PC-3 (cell line): ENCODE results near the gene CRTC1. TPM values are rescaled to one million over a fixed set of nuclear protein-coding genes. Genes with fewer than 3 reads are reported as not detected.

Experiments used
- ATAC-seq: fragments of 200-7000 bp; cut with Tn5 transposase; 2 replicates; pipeline ENCODE4 v1.9.1; 2020; ENCODE audit warnings: mild to moderate bottlenecking, moderate library complexity
- BruUV-seq: library from RNA; stranded (reverse); fragments of 400-500 nt; replicated peaks from 2 replicates; lab custom pipeline; 2021; lab: Mats Ljungman, UMichigan
- CTCF ChIA-PET: fragments of 300-600 bp; sonication (Branson Sonifier 250); formaldehyde crosslinking; loops from one replicate; lab custom pipeline; 2022; ENCODE audit warnings: antibody characterized with exemption; lab: Charles Lee
- POLR2A ChIA-PET: fragments of 300-600 bp; sonication (Branson Sonifier 250); formaldehyde crosslinking; loops from one replicate; lab custom pipeline; 2022; ENCODE audit warnings: antibody characterized with exemption; ENCODE audit not compliant: unreplicated experiment; lab: Charles Lee
- DNase-seq: peaks from one replicate; pipeline ENCODE4 v3.0.0-alpha.2; 2015
- H2AFZ ChIP-seq: fragments of 300-600 bp; sonication (generic); 2 replicates; pipeline ENCODE4 v1.6.0; 2016; ENCODE audit warnings: antibody characterized with exemption, low read length
- H3F3A ChIP-seq: fragments of 300-600 bp; sonication (generic); one replicate; pipeline ENCODE4 v1.6.0; 2017; ENCODE audit warnings: antibody characterized with exemption, low read length, control low read depth, mild to moderate bottlenecking; ENCODE audit not compliant: unreplicated experiment
- H3K27ac ChIP-seq: fragments of 300-600 bp; sonication (generic); 2 replicates; pipeline ENCODE4 v1.5.1; 2016; ENCODE audit warnings: mild to moderate bottlenecking, low read length
- H3K27me3 ChIP-seq: fragments of 300-600 bp; sonication (generic); 2 replicates; pipeline ENCODE4 v1.6.1; 2016; ENCODE audit warnings: low read length, mixed read lengths
- H3K36me3 ChIP-seq: fragments of 300-600 bp; sonication (generic); 2 replicates; pipeline ENCODE4 v1.6.1; 2016; ENCODE audit warnings: low read depth, mixed run types, low read length, mixed read lengths
- H3K4me1 ChIP-seq: fragments of 300-600 bp; sonication (generic); 2 replicates; pipeline ENCODE4 v1.5.1; 2016; ENCODE audit warnings: low read length; ENCODE audit not compliant: insufficient read depth
- H3K4me2 ChIP-seq: fragments of 300-600 bp; sonication (generic); 2 replicates; pipeline ENCODE4 v1.6.0; 2016; ENCODE audit warnings: low read length
- H3K4me3 ChIP-seq: fragments of 300-600 bp; sonication (generic); 2 replicates; pipeline ENCODE4 v1.5.1; 2016; ENCODE audit warnings: mild to moderate bottlenecking, low read length, mixed read lengths
- H3K79me2 ChIP-seq: fragments of 300-600 bp; sonication (generic); 2 replicates; pipeline ENCODE4 v1.6.1; 2017; ENCODE audit warnings: low read length, mixed read lengths
- H3K9ac ChIP-seq: fragments of 300-600 bp; sonication (generic); 2 replicates; pipeline ENCODE4 v1.6.0; 2016; ENCODE audit warnings: mild to moderate bottlenecking, low read length
- H3K9me2 ChIP-seq: fragments of 300-600 bp; sonication (generic); replicated peaks from 2 replicates; pipeline ENCODE4 v1.6.1; 2016; ENCODE audit warnings: mixed run types, low read length, mixed read lengths
- H3K9me3 ChIP-seq: fragments of 300-600 bp; sonication (generic); 2 replicates; pipeline ENCODE4 v1.6.1; 2016; ENCODE audit warnings: low read length, mixed read lengths
- H4K20me1 ChIP-seq: fragments of 300-600 bp; sonication (generic); 2 replicates; pipeline ENCODE4 v1.6.1; 2016; ENCODE audit warnings: low read length, mixed read lengths
- CTCF ChIP-seq: fragments of 300-600 bp; sonication (generic); conservative IDR thresholded peaks from 2 replicates; pipeline ENCODE4 v1.5.1; 2017; ENCODE audit warnings: antibody characterized with exemption, low read depth, mild to moderate bottlenecking, low read length
- EZH2 ChIP-seq: fragments of 300-600 bp; sonication (generic); IDR thresholded peaks from one replicate; pipeline ENCODE4 v1.6.1; 2017; ENCODE audit warnings: antibody characterized with exemption, mild to moderate bottlenecking, low read length; ENCODE audit not compliant: unreplicated experiment
- EZH2phosphoT487 ChIP-seq: fragments of 300-600 bp; sonication (generic); IDR thresholded peaks from 2 replicates; pipeline ENCODE4 v1.6.1; 2018; ENCODE audit warnings: mild to moderate bottlenecking, antibody characterized with exemption, low read length, borderline replicate concordance
- intact Hi-C: fragments of 100-400 bp; cut with micrococcal nuclease; formaldehyde crosslinking; loops from 2 replicates; pipeline ENCODE4 v1.9.0; 2023
- total RNA-seq: library from RNA; depleted of rRNA; stranded (reverse); fragments of >200 nt; gene quantifications from 2 replicates; pipeline ENCODE4 v1.2.3, GENCODE V29; 2014

Gene CRTC1
- total RNA-seq, 1 experiment from 2014 or later = 6.7 TPM

DNA sequence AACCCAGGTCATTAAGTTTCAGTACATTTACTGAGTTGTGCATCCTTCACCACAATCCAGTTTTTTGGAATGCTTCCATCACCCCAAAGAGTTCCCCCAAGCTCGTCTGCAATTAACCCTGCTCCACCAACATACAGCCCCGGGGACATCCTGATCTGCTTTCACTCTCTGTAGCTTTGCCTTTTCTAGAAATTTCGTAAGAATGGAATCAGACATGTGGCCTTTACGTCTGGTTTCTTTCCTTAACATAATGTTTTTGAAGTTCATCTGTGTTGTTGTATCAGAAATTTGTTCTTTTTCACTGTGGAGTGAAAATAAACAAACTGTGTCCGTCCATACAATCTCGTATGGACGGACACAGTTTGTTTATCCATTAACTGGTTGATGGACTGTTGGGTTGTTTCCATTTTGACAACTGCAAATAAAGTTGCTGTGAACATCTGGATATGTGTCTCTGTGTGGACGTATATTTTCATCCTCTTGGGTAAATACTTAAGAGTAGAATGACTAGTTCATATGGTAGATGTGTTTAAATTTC lies 43.7 kb upstream of the CRTC1 start:
- POLR2A ChIA-PET = no interaction called here
- intact Hi-C loops = loop anchor here (5.0 kb wide), 1 partner anchor 117 kb away; the partner anchor contains the start of gene ELL
- no TSS peak for BruUV-seq

DNA sequence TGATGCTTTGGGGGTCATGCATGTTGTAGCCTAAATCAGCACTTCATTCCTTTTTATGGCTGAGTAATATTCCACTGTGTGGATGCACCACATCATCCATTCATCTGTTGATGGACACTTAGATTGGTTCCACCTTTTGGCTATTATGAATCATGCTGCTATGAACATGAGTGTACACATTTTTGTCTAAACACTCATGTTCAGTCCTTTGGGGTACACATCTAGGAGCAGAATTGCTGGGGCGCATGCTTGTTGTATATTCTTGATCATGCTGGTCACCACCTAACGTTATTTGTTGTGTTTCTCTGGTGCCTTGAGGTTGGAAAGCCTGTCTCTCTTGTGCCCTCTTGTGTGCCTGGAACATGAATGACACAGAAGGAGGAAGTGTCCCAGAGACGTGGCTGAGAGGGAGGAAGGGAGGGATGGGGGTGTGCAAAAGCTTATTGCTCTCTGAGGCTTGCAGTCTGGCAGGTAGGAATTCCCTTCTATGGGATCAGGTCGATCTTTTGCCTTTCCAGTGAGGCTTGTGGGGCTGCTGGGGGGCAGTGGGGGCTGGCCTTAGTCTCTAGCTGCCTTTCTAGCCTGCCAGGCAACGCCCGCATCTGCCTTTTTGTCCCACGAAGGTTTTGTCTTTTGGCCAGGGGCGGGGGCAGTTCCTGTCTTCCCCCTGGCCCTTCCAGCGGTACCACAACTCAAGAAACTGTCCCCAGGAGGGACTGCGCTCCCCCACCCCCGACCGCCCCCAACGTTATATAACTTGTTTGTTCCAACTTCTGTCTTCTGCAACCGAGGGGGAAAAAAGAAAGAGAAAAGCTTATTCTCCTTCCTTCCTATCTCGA lies 39.1 kb upstream of the CRTC1 start:
- H3K9me3 ChIP-seq = no peaks in the 10 kb centered on the region
- no peaks in the 10 kb centered on the region for H3K27me3 ChIP-seq
- no peaks in the 10 kb centered on the region for H3K36me3 ChIP-seq
- no peak overlapping the region for H3K4me3 ChIP-seq
- ATAC-seq (no peak), DNase-seq (no peak)
- CTCF ChIA-PET = interaction anchor here (0.6 kb wide), 1 partner anchor 530 kb away, joined by 3 read pairs; no protein-coding TSS in a partner anchor
- intact Hi-C loops = no loop called here
- no TSS peak for BruUV-seq
- no peak overlapping the region for H3K4me2 ChIP-seq
- H3K9me2 ChIP-seq = no peaks in the 10 kb centered on the region
- no peaks in the 10 kb centered on the region for H3K4me1 ChIP-seq
- H2AFZ ChIP-seq = no peak overlapping the region
- POLR2A ChIA-PET = no interaction called here
- peaks cover 6% of the 10 kb centered on the region; the same call in 1 of the 2 replicates for H4K20me1 ChIP-seq
- H3K79me2 ChIP-seq = peaks cover 43% of the 10 kb centered on the region
- H3F3A ChIP-seq = no peaks in the 10 kb centered on the region
- no peak overlapping the region for H3K9ac ChIP-seq
- TF ChIP-seq EZH2phosphoT487 (no peak), EZH2 (no peak), CTCF (0 out of 2 replicates have a peak, but pooled peaks have one; percentile 12)
- no peak overlapping the region for H3K27ac ChIP-seq

More for the DNA sequence above, 43.7 kb upstream of the CRTC1 start:
- Histone ChIP-seq H3K4me2 (no peak overlapping the region), H3K27ac (no peak overlapping the region), H3K9me2 (no peaks in the 10 kb centered on the region), H3K27me3 (no peaks in the 10 kb centered on the region), H3K36me3 (no peaks in the 10 kb centered on the region), H3K9ac (no peak overlapping the region), H3F3A (no peaks in the 10 kb centered on the region), H3K9me3 (no peaks in the 10 kb centered on the region), H3K79me2 (peaks cover 53% of the 10 kb centered on the region), H2AFZ (no peak overlapping the region), H3K4me1 (peaks cover 12% of the 10 kb centered on the region), H3K4me3 (no peak overlapping the region), H4K20me1 (peaks cover 9% of the 10 kb centered on the region; the same call in 1 of the 2 replicates)
- CTCF ChIA-PET = no interaction called here
- ATAC-seq (no peak), DNase-seq (no peak)
- TF ChIP-seq CTCF = no peak
- TF ChIP-seq EZH2 = no peak
- TF ChIP-seq EZH2phosphoT487 = no peak
